Stimulated activated CD8-positive, alpha-beta memory T cell treated with anti-CD3 and anti-CD28 coated beads, Interleukin-15, amount 100 ng/mL, for 4 hours (primary cell): Measurements from ENCODE around the gene MLF2.
"Not testable (repeated sequence)": the region's sequence is repeated elsewhere in the genome, so short reads cannot be mapped to it uniquely, and the experiment has no call there.

Source experiments
- DNase-seq, 2 donors: peaks; one replicate each; pipeline ENCODE4 v3.0.0-alpha.2; 2020; ENCODE audit warnings: low read depth in 2 of 2

Gene MLF2

DNA sequence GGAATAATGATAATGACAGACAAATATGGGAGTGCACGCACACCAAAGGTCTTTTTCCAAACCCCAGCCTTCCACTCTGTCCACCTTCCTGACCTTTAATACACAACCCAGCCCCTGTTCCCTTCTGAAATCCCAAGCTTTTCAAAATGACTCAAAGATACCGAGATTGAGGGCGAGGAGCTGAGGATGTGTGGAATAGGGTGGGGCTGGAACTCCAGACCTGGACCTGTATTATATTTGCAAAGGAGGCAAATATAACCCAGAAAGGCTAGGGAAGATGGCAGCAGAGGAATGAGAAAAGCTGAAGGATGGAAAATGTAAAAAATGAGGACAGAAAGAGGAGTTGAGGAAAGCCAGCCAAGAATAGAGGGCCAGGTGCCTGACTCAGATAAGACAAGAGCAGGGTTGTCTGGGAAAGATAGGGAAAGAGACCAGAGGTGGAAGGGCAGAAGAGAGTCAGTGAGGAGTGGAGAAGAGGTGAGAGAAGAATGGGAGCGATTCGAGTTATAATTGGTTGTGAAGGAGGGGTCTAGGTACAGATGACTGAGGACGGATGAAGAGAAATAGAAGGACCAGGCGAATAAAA lies 12.2 kb upstream of the MLF2 start:
- DNase-seq, result no peak

DNA sequence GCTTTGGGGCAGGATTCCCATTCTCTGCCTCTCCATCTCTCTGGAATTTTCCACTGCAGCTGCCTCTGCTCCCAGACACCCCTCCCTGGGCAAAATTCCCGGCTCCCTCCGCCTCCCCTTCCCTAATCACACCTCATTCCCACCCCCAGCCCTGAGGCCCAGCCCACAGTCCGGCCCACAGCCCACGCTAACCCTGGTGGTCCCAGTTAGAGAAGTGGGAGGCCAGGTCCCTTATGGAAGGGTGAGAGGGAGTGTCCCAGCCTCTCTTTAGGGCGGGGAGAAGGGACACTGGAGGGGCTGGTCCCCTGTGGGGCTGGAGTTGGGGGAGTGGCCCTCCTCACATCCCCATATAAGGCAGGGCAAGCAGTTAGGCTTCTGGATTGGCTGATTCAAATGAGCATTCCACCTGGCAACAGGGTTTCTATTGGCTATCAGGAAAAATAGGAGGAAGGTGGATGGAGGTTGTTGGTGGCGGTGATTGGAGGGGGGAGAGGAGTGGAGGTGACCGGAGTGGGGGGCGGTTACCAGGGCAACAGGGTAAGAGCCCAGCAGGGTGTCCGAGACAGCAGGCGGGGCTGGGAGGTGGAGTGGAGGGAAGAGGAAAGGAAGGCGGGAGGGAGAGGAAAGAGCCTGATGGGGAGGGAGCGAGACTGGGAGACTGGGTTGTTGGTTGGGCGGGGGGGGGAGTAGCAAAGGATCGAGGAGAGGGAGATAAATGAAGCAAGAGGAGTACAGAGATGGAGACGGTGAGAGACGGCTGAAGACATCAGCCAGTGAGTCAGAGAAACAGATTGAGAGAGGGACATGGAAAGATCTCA lies 11.3 kb upstream of the MLF2 start:
- DNase-seq, result no peak

DNA sequence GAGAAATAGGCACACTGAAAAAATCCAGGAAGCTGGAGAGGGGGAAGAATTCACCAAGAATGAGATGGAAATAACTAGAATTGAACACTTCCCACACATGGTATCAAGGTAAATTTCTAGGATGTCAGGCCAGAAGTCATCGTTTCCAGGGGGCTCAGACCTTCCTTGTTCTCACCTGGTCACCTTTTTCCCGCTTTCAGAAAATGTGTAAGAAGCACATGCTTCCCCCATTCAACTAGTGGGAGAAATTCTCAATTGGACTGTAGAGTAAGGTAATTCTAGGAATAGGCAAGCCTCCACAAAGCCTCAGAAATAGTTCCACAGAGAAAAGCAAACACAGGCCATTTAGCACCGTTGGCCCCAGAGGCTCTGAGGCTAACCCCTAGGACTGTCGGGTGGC lies 10.4 kb upstream of the MLF2 start:
- DNase-seq, result no peak

DNA sequence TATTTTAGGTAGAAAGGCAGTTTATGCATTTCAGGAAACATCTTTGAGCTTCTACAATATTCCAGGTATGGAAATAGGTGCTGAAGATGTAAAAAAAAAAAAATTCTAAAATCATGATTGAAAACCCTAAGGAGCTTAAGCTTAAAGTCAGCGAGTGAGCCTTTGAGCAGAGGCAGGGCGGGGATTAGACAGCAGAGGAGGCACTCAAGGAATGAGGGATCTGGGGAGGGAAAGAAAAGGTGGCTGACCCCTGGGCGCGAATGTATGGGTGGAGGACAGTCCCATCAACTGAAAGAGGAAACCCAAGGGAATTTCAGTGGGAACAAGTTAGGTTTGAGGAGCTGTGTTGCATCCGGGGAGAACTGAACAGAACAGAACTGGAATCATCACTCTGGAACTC lies 6.8 kb upstream of the MLF2 start:
- DNase-seq, result no peak

DNA sequence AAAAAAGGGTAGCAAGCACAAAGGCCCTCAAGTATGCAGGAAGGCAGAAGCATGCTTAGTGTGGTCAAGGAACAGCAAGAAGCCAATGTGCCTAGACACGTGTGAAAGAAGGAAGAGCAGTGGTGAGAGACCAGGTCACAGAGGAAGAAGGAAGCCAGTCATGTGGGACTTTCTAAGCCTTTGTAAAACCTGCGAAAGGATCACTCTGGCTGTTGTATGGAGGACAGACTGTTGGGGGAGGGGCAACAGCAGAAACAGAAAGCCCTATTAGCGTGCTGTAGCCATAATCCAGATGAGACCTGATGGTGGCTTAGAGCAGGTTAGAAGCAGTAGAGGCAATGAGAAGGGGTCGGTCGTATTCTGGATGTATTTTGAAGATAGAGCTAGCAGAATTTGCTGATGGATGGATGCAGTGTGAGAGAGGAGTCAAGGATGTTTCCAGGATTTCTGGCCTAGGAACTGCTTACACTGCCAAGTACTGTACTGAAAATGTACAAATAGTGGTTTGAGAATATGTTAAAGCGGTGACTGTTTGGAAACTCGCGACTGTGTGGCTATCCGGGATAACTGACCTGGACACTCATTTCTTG lies 5.7 kb upstream of the MLF2 start:
- DNase-seq, result no peak

DNA sequence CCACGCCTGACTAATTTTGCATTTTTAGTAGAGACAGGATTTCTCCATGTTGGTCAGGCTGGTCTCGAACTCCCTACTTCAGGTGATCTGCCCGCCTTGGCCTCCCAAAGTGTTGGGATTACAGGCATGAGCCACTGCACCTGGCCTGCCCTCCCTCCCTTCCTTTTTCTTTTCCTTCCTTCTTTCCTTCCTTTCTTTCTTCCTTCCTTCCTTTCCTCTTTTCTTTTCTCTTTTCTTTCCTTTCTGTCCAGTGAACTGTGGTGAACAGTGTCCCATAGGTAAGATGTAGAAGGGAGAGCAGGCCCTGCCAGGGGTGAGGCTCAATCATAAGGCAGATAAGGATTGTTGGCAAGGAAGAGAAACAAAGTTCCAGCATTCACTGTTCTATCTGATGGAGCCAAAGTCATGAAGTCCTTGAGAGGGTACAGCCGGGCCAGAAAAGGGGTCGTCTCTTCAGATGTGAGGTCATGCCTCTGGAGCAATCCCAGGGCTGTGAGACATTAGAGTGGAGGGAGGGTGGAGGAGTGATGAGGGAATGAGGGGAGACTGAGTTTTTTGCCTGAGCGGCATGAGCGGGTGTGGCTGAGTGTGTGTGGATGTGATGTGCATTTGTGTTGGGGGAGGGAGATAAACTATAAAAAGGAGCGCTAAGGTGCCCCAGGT lies 4.2 kb upstream of the MLF2 start:
- DNase-seq, result no peak

DNA sequence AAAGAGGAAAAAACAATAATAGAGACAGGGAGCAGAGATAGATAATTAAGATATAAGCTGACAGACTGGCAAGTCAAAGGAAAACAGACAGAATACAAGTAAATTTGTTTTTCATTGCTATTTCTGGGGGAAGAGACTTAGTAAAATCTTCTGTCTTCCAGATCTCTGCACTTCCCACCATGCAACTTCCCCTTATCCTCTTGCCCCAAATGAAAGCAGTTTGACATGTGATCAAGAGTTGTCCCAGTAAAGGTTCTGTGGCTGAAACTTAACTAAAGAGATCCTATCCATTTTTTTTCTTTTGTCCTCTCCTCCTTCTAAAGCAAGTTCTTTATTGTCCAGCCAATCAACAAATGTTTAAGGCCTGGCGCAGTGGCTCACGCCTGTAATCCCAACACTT lies 1.5 kb upstream of the MLF2 start:
- DNase-seq, result no peak

DNA sequence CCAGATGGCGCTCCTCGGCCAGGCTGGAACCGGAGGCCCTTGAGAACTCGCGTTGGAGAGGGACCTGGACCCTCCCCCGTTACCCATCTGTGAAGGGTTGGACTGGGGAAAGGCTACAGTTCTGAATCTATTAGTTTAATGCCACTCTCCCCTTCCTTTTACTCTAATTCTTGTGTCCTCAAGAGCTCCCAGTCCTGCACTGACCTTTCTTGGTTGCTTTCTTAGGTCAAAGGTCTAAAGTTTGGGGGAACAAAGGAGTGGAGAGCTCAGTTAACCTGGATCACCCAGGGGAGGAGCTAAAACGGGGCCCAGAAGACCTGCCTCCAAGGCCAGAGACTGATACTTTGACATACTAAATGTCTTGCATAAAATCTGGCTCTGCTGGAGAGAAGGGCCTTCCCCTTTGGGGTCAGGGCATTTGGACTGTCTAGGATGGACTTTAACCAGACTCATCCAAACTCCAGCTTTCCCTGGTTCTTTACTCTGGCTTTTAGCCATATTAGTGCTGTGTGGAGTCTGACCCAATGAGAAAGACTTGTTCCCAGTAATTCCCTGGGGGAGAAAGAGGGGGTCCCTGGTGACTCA lies 923 bp upstream of the MLF2 start:
- no peak for DNase-seq

DNA sequence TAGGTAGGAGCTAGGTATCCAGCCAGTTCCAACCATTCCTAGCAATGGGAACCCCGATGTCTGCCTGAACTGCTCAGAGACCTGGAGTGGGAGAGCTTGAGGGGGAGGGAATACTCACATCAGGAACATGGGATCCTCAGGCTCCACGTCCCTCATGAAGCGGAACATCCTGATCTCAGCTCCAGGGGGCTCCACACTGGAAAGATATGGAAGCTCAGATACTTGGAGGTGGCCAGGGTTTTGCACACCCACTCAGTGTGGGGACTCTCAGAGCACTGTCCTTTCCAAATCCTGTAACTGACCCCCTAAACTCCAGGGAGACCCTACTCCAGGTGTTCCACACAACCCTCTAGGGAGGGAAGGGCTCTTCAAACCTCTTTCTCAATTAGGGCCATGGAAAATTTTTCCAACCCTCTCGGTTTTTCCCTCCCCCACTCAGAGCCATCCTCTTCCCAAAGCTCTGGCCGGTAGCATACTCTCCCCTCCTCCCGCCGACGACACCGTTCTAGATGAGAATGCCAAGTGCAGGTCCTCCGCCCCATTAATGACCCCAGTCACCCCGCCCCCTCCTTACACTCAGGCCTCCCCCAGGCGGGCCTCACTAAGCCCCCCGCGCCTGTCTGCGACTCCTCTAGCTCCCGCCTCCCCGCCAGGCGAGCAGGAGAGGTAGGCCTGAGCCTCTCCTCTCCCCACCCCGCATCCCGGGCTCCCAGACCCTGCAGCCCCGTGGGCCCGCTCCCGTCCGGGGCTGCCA lies 597 bp downstream of the MLF2 start:
- DNase-seq, result no peak

DNA sequence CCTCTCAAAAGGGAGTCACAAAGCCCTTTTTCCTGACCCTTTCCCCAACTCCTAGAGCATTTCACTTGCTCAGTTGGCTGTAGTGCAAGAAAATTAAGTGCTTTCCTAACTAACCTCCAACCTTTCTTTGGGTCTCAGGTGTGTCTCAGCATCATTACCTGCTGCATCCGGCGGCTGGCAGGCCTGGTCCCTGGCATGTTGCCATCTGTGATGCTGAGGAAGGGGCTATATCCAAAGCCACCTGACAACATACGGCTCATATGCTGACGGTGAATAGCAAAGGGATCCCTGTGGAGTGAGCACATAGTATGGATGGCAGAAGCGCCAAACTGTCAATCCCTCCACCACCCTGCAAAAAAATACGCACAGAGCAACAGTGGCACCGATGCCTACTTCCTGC lies 1.2 kb downstream of the MLF2 start:
- DNase-seq, result no peak

DNA sequence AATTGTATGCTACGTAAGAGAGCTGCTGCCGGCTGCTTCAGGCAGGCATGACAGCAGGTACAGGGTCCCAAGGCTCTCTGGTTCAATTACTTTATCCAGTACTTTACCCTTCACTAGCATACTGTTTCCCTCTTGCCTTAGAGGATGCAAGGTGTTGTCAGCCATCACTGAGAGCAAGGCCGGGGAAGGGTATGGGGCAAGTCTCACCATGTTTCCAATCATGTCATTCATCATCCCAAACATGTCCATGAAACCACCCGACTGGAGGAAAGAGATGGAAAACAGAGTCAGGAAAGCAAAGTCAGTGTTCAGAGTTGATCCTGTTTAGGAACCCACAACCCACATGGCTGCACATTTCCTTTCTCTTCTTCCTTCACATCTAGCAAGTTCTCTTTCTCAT lies 2.4 kb downstream of the MLF2 start:
- no peak for DNase-seq

DNA sequence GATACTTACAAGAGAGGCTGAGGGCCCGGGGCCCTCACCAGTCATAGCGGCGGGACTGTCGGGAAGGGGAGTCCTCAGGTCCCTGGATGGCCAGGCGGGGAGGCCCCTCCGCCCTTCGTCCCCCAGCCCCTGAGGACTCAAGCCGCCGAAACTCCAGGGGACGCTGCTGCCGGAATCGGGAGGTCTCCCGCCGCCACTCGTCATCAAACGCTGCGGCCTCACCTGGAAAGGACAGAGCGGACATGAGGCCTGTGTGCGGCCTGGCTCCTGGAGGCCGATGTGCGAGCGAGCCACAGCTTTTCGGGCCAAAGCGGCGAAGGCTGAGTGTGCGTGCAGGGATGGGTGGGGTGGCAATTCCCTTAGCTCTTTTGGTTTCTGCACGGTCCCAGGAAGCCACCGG lies 4.2 kb downstream of the MLF2 start:
- DNase-seq, result no peak

DNA sequence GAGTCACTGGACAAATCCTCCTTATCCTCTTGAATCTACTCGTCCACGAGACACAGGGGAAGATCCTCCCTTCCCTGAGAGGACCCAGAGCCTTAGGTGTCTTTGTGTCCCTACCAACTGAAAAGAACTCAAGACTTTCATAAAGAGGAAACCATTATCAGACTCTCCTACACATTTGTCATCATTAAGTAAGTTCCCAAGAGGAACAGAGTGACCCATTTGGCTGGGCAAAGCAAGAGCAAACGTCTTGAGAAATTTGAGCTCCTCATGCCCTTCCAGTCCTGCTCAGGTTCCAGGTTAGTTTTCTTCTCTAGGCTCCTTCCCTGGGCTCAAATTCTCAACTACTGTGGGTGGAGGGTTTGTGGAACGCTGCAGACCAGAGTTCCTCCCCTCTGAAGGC lies 5.7 kb downstream of the MLF2 start:
- DNase-seq, result no peak

DNA sequence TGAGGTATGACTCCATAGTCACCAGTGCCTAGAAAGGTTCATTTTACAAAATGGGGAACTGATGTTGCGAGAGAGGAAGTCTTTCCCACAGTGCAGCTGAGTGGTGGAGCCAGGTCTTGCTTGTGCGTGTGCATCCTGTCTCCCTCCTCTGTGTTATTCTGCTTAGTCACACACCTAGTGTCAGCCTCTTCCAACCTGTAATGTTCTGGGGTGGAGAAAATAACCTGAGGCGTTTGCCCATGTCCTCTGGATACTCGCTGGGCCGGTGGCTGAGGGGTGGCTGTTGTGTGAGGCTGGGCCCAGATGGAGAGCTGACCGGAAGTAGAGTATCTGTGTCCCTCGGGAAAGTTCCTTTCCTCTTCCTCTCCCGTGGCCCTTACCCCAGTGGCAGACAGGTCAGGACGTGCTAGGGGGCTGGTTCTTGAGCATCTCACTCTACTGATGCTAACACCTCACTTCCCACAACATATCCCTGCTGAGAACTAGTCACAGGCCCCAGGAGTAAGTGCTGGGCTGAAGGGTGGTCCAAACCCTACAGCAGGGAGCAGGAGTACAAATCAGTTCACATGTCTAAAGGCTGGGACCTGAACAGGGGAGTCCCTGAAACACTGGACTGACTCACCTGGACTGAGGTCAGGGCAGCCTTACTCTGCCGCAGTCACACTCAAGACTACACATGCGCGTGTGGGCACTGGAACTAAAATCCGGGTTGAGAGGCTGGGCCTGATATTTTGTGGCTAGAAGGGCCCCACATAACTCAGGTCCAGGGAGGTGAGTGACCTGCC lies 7.0 kb downstream of the MLF2 start:
- no peak for DNase-seq

DNA sequence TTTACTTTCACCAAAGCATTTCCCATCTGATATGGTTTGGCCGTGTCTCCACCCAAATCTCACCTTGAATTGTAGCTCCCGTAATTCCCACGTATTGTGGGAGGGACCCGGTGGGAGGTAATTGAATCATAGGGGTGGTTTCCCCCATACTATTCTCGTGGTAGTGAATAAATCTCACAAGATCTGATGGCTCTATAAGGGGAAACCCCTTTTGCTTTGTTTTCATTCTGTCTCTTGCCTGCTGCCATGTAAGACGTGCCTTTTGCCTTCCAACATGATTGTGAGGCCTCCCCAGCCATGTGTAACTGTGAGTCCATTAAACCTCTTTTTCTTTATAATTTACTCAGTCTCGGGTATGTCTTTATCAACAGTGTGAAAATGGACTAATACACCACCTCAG lies 9.6 kb downstream of the MLF2 start:
- DNase-seq, result not testable (repeated sequence)

DNA sequence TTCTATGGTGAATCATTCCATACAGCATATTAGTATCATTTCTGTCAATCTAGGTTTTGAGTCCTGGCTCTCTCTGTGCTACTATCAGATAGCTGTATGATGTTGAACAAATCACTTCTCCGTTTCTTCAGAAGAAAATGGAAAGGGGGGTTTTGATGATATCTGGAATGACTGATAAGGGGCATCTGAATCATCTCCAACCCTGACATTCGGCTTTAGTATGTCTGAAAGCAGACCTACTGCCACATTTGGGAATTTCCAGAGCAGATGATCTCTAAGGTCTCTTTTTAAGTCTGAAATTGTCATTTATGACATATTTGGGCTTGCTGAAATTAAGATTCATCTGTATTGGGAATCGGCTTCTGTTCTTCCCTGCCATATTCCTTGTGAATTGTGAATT lies 10.1 kb downstream of the MLF2 start:
- DNase-seq, result no peak

DNA sequence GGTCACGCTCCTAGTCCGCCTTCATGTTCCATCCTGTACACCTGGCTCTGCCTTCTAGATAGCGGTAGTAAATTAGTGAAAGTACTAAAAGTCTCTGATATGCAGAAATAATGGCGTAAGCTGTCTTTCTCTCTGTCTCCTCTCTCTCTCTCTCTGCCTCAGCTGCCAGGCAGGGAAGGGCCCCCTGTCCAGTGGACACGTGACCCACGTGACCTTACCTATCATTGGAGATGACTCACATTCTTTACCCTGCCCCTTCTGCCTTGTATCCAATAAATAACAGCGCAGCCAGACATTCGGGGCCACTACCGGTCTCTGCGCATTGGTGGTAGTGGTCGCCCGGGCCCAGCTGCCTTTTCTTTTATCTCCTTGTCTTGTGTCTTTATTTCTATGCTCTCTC lies 10.9 kb downstream of the MLF2 start:
- not testable (repeated sequence) for DNase-seq

DNA sequence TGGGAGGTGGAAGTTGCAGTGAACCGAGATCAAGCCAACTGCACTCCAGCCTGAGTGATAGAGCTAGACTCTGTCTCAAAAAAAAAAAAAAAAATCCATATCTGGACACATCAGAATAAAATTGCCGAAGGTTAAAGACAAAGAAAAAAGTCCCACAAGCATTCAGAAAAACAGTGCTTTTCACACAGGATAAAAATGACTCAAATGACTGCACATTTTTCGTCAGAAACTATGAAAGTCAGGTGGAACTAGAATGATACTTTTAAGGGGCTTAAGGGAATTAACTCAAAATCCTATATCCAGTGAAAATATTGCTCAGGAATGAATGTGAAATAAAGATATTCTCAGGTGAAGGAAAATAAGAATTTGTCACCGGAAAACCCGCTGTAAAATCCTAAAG lies 16.2 kb downstream of the MLF2 start:
- no peak for DNase-seq

DNA sequence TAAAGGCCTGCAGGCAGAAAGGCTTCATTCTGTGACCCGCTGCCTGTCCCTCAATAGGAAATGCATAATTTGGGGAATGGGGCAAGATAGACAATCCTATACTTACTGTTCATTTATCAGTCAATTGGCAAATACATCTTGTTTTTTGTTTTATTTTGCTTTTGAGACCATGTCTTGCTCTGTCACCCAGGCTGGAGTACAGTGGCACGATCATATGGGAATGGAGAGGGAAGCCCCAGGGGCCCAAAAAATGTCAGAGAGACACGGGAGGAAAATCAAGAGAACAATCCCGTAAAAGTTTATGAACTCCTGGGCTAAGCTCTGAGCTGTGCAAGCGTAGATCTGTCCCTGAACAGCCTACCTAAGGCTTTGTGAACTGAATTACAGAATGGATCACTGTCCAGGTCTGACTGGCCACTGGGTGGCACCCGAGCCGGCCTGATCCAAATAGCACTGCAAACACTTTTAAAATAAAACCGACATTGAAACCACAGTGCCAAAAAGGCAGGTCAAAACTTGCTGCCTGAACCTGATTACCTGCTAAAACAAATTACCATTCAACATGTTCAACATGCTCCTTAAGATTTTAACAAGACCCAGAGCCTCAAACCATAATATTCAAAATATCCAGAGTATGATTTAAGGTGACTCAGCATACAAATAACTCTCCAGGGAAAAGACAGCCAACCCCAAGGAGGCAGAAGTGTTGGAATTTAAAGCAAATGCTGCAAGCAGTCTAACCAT lies 17.3 kb downstream of the MLF2 start:
- no peak for DNase-seq
